Esophagus squamous epithelium (tissue), 4 donors: ENCODE measurements around the gene LRRC18.

Experiments
- CTCF ChIP-seq, 6 experiments: fragments of 450-650 bp in 4 of 6; fragments of 200-600 bp in 2 of 6; sonication (generic) in 2 of 6; IDR thresholded peaks; one replicate each; pipeline ENCODE4 v1.5.1; 2016 to 2019; ENCODE audit warnings: antibody characterized with exemption in 6 of 6, mild to moderate bottlenecking in 4 of 6, moderate library complexity in 4 of 6
- POLR2A ChIP-seq, 4 donors: fragments of 450-650 bp; IDR thresholded peaks; one replicate each; pipeline ENCODE4 v1.6.1; 2017; ENCODE audit warnings: antibody characterized with exemption in 4 of 4, mild to moderate bottlenecking in 4 of 4, moderate library complexity in 3 of 4

GRCh38 chr10:48923748-48924147 is 15.9 kb downstream of the LRRC18 start:
- TF ChIP-seq CTCF (IDR thresholded peaks at IDR 0.05) (no peak), POLR2A (IDR thresholded peaks at IDR 0.05) (no peak)
